Type B pancreatic cell (in vitro differentiated cells): ENCODE measurements around the gene BNC2. TPM values are rescaled to one million over a fixed set of nuclear protein-coding genes. Genes with fewer than 3 reads are reported as not detected.
"Not testable (repeated sequence)": the region's sequence is repeated elsewhere in the genome, so short reads cannot be mapped to it uniquely, and the experiment has no call there.

Experiments
- DNase-seq: peaks from one replicate; pipeline ENCODE4 v3.0.0; 2021; ENCODE audit warnings: mixed read lengths; ENCODE audit not compliant: unreplicated experiment; ENCODE audit errors: extremely low spot score
- H3K27ac Mint-ChIP-seq: 2 replicates; pipeline ENCODE4 v1.8.0; 2021; ENCODE audit warnings: mild to moderate bottlenecking, mixed read lengths
- H3K27me3 Mint-ChIP-seq: 2 replicates; pipeline ENCODE4 v1.8.0; 2021; ENCODE audit warnings: mixed read lengths
- H3K36me3 Mint-ChIP-seq: 2 replicates; pipeline ENCODE4 v1.8.0; 2021; ENCODE audit warnings: mixed read lengths
- H3K4me1 Mint-ChIP-seq: one replicate; pipeline ENCODE4 v1.8.0; 2021; ENCODE audit warnings: mixed read lengths; ENCODE audit not compliant: unreplicated experiment
- H3K4me3 Mint-ChIP-seq: 2 replicates; pipeline ENCODE4 v1.8.0; 2021; ENCODE audit warnings: mild to moderate bottlenecking, mixed read lengths
- H3K9me3 Mint-ChIP-seq: 2 replicates; pipeline ENCODE4 v1.8.0; 2021; ENCODE audit warnings: mixed read lengths
- CTCF ChIP-seq: fragments of 200-600 bp; sonication (generic); conservative IDR thresholded peaks from 2 replicates; pipeline ENCODE4 v1.5.0; 2021; ENCODE audit warnings: antibody characterized with exemption, mild to moderate bottlenecking
- total RNA-seq: library from RNA; stranded (reverse); gene quantifications from 2 replicates; pipeline ENCODE4 v1.2.1, GENCODE V29; 2021; ENCODE audit warnings: low replicate concordance

BNC2 gene
- total RNA-seq, 1 donor from 2014 or later = 80.9 TPM

GRCh38 chr9:16442622-16443021, 427.8 kb downstream of the BNC2 start:
- no peak for DNase-seq
- Mint-ChIP-seq H3K27me3 (no peaks in the 10 kb centered on the region), H3K36me3 (peaks cover 20% of the 10 kb centered on the region), H3K9me3 (no peaks in the 10 kb centered on the region), H3K4me1 (peaks cover 14% of the 10 kb centered on the region), H3K27ac (no peak overlapping the region), H3K4me3 (no peak overlapping the region)
- no peak for TF ChIP-seq CTCF

- no peak for TF ChIP-seq CTCF
- H3K4me1 Mint-ChIP-seq = peaks cover 14% of the 10 kb centered on the region
- DNase-seq = no peak
- no peak overlapping the region for H3K27ac Mint-ChIP-seq
- peaks cover 27% of the 10 kb centered on the region for H3K36me3 Mint-ChIP-seq
- no peaks in the 10 kb centered on the region for H3K27me3 Mint-ChIP-seq
- H3K4me3 Mint-ChIP-seq = no peak overlapping the region
- peaks cover 3% of the 10 kb centered on the region for H3K9me3 Mint-ChIP-seq
These were observed 428.7 kb downstream of the BNC2 start for GRCh38 chr9:16441791-16442190.

- H3K4me1 Mint-ChIP-seq, H3K4me3 Mint-ChIP-seq, H3K27me3 Mint-ChIP-seq, DNase-seq, H3K27ac Mint-ChIP-seq: not testable (repeated sequence)
- peaks cover 11% of the 10 kb centered on the region for H3K9me3 Mint-ChIP-seq
- peaks cover 44% of the 10 kb centered on the region for H3K36me3 Mint-ChIP-seq
These were observed 431.6 kb downstream of the BNC2 start for GRCh38 chr9:16438831-16439230.

GRCh38 chr9:16436545-16436944, 433.9 kb downstream of the BNC2 start:
- Mint-ChIP-seq H3K4me3 (no peak overlapping the region), H3K27me3 (no peaks in the 10 kb centered on the region), H3K36me3 (peaks cover 53% of the 10 kb centered on the region), H3K4me1 (peaks cover 16% of the 10 kb centered on the region), H3K27ac (no peak overlapping the region), H3K9me3 (peaks cover 11% of the 10 kb centered on the region)
- DNase-seq = no peak
- TF ChIP-seq CTCF = no peak

GRCh38 chr9:16434526-16434925, 435.9 kb downstream of the BNC2 start:
- TF ChIP-seq CTCF = no peak
- no peak overlapping the region for H3K4me3 Mint-ChIP-seq
- H3K36me3 Mint-ChIP-seq = peaks cover 51% of the 10 kb centered on the region
- H3K9me3 Mint-ChIP-seq = peaks cover 11% of the 10 kb centered on the region
- DNase-seq = no peak
- no peaks in the 10 kb centered on the region for H3K27me3 Mint-ChIP-seq
- H3K4me1 Mint-ChIP-seq = peaks cover 26% of the 10 kb centered on the region
- no peak overlapping the region for H3K27ac Mint-ChIP-seq

- no peak for TF ChIP-seq CTCF
- no peaks in the 10 kb centered on the region for H3K27me3 Mint-ChIP-seq
- no peak for DNase-seq
- no peak overlapping the region for H3K4me3 Mint-ChIP-seq
- H3K4me1 Mint-ChIP-seq = peaks cover 27% of the 10 kb centered on the region
- H3K9me3 Mint-ChIP-seq = peaks cover 11% of the 10 kb centered on the region
- H3K27ac Mint-ChIP-seq = no peak overlapping the region
- peaks cover 45% of the 10 kb centered on the region for H3K36me3 Mint-ChIP-seq
These were observed 437.0 kb downstream of the BNC2 start for GRCh38 chr9:16433494-16433893.
